Kidney (tissue), 14 donors: ENCODE data around the gene HCN2. TPM values are rescaled to one million over a fixed set of nuclear protein-coding genes. Genes with fewer than 3 reads are reported as not detected.

ENCODE experiments used
- DNase-seq, 5 donors: peaks; one replicate each; pipeline ENCODE4 v3.0.0-alpha.2; 2013 to 2020
- FAIRE-seq: peaks from 2 replicates; lab custom pipeline; 2012; peaks lifted over from hg19 to GRCh38; lab: Jason Lieb, UNC
- H3K27ac ChIP-seq, 2 donors: one replicate each; pipeline ENCODE4 v1.7.0; 2013; ENCODE audit warnings: low read depth in 2 of 2, low read length in 2 of 2, inconsistent platforms in 1 of 2
- H3K27me3 ChIP-seq: one replicate; pipeline ENCODE4 v1.7.1; 2013; ENCODE audit warnings: low read length, inconsistent platforms; ENCODE audit not compliant: control insufficient read depth, insufficient read depth
- H3K36me3 ChIP-seq, 3 donors: one replicate each; pipeline versions ENCODE4 v1.7.0 to v1.7.1; 2013; ENCODE audit warnings: low read length in 3 of 3, control low read depth in 1 of 3, inconsistent platforms in 1 of 3; ENCODE audit not compliant: insufficient read depth in 3 of 3, control insufficient read depth in 2 of 3
- H3K4me1 ChIP-seq, 3 donors: one replicate each; pipeline versions ENCODE4 v1.7.0 to v1.7.1; 2013; ENCODE audit warnings: low read length in 3 of 3, inconsistent platforms in 1 of 3, low read depth in 1 of 3; ENCODE audit not compliant: control insufficient read depth in 2 of 3, insufficient read depth in 2 of 3
- H3K4me3 ChIP-seq, 3 donors: one replicate each; pipeline versions ENCODE4 v1.7.0 to v1.8.1; 2013; ENCODE audit warnings: low read length in 3 of 3, control low read depth in 1 of 3, inconsistent platforms in 1 of 3
- H3K9ac ChIP-seq, 3 donors: one replicate each; pipeline versions ENCODE4 v1.7.0 to v1.7.1; 2013; ENCODE audit warnings: low read length in 3 of 3, control low read depth in 1 of 3, inconsistent platforms in 1 of 3
- H3K9me3 ChIP-seq, 3 donors: one replicate each; pipeline versions ENCODE4 v1.7.0 to v1.7.1; 2013; ENCODE audit warnings: low read length in 3 of 3, control low read depth in 1 of 3, inconsistent platforms in 1 of 3; ENCODE audit not compliant: control insufficient read depth in 2 of 3, insufficient read depth in 1 of 3
- CTCF ChIP-seq: IDR thresholded peaks from 3 replicates; pipeline ENCODE4 v1.5.1; 2012; ENCODE audit warnings: mild to moderate bottlenecking, moderate library complexity, borderline replicate concordance; ENCODE audit not compliant: insufficient read depth; ENCODE audit errors: extremely low read depth
- intact Hi-C: fragments of 100-400 bp; cut with DNase I; formaldehyde crosslinking; loops from one replicate; pipeline ENCODE4 v1.11.1; 2022
- polyA plus RNA-seq: library from polyadenylated mRNA; stranded (reverse); fragments of 350-450 nt; fragmentation: Illumina TruSeq; extraction: RNeasy Lipid Tissue Mini Kit (QIAGEN cat#74804); gene quantifications from one replicate; pipeline ENCODE4 v1.2.3, GENCODE V29; 2014; ENCODE audit warnings: low read depth, low replicate concordance; ENCODE audit not compliant: insufficient read depth
- total RNA-seq: library from RNA; stranded (reverse); fragmentation: NEBNext Ultra II Directional; extraction: Animal tissue kit (Norgen Biotek cat#: 25700); gene quantifications from one replicate; pipeline ENCODE4 v1.2.1, GENCODE V29; 2021
- donor health status: control.
- donor health status: control.
- donor health status: control.
- donor health status: control.
- donor health status: control.
- donor health status: DM: yes; HTN: yes; CAD: no.
- donor health status: Normal renal cell carcinoma (clear cell type).

Gene HCN2
- total and polyA plus RNA-seq, 2 donors from 2014 or later, result 0.31 to 1.3 TPM

DNA sequence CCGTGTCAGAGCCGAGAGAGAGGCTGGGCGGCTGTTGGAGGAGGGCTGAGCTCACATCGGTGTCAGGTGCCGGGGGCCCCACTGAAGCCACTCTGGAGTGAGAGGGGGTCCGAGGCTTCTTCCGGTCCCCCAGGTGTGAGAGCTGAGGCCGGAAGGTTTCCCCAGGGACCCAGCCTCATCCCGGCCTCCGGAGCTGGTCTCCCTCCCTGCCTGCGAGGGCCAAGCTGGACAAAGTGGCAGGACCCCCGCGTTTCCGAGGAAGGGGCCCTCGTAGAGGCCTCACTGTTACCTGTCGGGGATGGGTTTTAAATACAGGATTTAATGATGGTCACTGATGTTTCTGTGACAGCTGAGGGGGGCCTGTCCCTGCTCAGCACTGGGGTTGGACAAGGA is 6.6 kb downstream of the HCN2 start:
- H3K27ac ChIP-seq, result no peak overlapping the region
- DNase-seq, result no peak
- no peaks in the 10 kb centered on the region for H3K9me3 ChIP-seq
- H3K9ac ChIP-seq, result no peak overlapping the region
- H3K4me3 ChIP-seq, result no peak overlapping the region
- no peak for FAIRE-seq
- H3K4me1 ChIP-seq, result no peaks in the 10 kb centered on the region
- TF ChIP-seq CTCF, result no peak
- intact Hi-C loops, result no loop called here
- no peaks in the 10 kb centered on the region for H3K36me3 ChIP-seq
- no peaks in the 10 kb centered on the region for H3K27me3 ChIP-seq

DNA sequence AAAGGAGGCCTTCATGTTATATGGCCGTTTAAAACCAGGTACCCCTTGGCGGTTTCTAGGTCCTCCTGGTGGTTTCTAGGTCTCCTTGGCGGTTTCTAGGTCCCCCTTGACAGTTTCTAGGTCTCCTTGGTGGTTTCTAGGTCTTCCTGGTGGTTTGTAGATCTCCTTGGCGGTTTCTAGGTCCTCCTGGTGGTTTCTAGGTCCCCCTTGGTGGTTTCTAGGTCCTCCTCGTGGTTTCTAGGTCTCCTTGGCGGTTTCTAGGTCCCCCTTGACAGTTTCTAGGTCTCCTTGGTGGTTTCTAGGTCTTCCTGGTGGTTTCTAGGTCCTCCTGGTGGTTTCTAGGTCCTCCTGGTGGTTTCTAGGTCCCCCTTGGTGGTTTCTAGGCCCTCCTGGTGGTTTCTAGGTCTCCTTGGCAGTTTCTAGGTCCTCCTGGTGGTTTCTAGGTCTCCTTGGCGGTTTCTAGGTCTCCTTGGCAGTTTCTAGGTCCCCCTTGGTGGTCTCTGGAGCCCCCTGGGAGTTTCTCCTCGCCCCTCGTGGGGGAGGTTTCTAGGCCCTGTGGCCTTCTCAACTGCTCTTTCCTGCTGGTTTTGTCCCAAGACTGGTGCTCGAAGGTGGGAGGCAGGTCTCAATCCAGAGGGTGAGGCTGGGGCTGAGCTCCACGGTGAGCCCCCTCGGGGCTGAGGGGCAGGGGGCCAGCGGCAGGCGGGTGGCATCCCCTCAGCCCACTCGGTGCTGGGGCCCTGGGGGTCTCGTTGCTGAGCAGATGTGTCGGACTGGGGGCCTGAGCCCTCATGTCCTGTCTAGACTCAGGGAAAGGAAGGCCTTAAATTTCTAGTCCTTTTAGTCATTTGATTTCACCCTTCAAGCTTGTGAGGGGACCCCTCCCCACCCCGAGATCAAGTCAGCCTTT is 8.0 kb downstream of the HCN2 start:
- H3K4me3 ChIP-seq, result no peak overlapping the region
- FAIRE-seq, result no peak

GRCh38 chr19:601310-601709 is 11.6 kb downstream of the HCN2 start:
- no peaks in the 10 kb centered on the region for H3K9me3 ChIP-seq
- FAIRE-seq (no peak), DNase-seq (no peak)
- H3K4me3 ChIP-seq, result no peak overlapping the region
- no peak overlapping the region for H3K9ac ChIP-seq
- no peak for TF ChIP-seq CTCF
- H3K4me1 ChIP-seq, result no peaks in the 10 kb centered on the region
- H3K27me3 ChIP-seq, result no peaks in the 10 kb centered on the region
- no peak overlapping the region for H3K27ac ChIP-seq
- no peaks in the 10 kb centered on the region for H3K36me3 ChIP-seq
- intact Hi-C loops, result no loop called here

More for the DNA sequence above, 8.0 kb downstream of the HCN2 start:
- no peak overlapping the region for H3K9ac ChIP-seq
- no peak overlapping the region for H3K27ac ChIP-seq
- no peak for DNase-seq
- no peaks in the 10 kb centered on the region for H3K9me3 ChIP-seq
- H3K27me3 ChIP-seq, result no peaks in the 10 kb centered on the region
- no peak for TF ChIP-seq CTCF
- H3K36me3 ChIP-seq, result no peaks in the 10 kb centered on the region
- no peaks in the 10 kb centered on the region for H3K4me1 ChIP-seq
- intact Hi-C loops, result no loop called here
